Activated T-cell treated with anti-CD3 and anti-CD28 coated beads, Interleukin-2, amount 50 U/mL, for 24 hours (primary cell): ENCODE results near the gene C2CD4D.

Source experiments
- DNase-seq: peaks from one replicate; pipeline ENCODE4 v3.0.0-alpha.2; 2020
- H3K27ac Mint-ChIP-seq: 2 replicates; pipeline ENCODE4 v1.8.0; 2020; ENCODE audit warnings: mild to moderate bottlenecking, mixed read lengths
- H3K27me3 Mint-ChIP-seq: 2 replicates; pipeline ENCODE4 v1.8.0; 2020; ENCODE audit warnings: mixed read lengths
- H3K36me3 Mint-ChIP-seq: 2 replicates; pipeline ENCODE4 v1.8.0; 2020; ENCODE audit warnings: low read depth, mixed read lengths
- H3K4me1 Mint-ChIP-seq: 2 replicates; pipeline ENCODE4 v1.8.0; 2020; ENCODE audit warnings: low read depth, mixed read lengths
- H3K4me3 Mint-ChIP-seq: 2 replicates; pipeline ENCODE4 v1.8.0; 2020; ENCODE audit warnings: mild to moderate bottlenecking, moderate library complexity, mixed read lengths
- H3K9me3 Mint-ChIP-seq: 2 replicates; pipeline ENCODE4 v1.8.0; 2020; ENCODE audit warnings: mixed read lengths

C2CD4D gene

DNA sequence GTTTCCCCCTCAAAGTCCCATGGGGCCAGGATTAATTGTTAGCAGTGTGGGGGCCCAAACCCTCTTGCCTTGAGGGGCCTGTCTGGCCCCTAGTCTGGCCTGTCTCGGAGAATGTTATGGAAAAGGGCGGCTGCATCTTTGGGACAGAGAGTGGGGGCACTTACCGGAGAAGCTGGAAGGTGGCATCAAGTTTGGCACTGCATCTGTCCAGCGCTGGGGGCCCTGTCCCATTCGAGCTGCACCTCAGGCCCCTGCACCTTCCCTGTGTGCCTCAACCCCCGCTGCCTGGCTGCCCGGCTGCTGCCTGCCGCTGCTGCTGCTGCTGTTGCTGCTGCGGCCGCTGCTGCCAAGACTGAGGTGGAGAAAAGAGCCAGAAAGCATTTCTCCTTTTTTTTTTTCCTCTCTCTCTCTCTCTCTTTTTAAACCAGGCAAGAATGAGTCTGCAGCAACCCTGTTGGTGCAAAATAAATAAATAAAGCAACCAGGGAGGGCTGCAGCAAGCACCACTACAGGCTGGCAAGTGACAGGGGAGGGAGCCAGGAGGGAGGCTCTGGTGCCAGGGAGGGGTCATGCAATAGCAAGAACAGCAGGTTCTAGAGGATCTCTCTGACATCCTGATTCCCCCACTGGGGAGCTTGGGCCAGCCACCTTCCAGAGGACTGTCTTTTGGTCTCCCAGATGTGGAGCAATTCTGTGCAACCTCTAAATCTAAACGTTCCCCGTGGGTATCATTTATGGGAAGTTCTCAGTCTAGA lies 34.4 kb downstream of the C2CD4D start, which contains the start of gene LINGO4:
Gene LINGO4 (minus strand): TSS at position 354 of the 755 bp plus-strand sequence. CDS start 2,715 bp downstream, outside the sequence.
- Mint-ChIP-seq H3K36me3 (no peaks in the 10 kb centered on the region), H3K4me3 (no peak within 1 kb of the TSS), H3K27me3 (no peaks in the 10 kb centered on the region), H3K27ac (no peak within 1 kb of the TSS), H3K4me1 (peaks cover 3% of the 10 kb centered on the region), H3K9me3 (no peaks in the 10 kb centered on the region)
- DNase-seq, result no peak

DNA sequence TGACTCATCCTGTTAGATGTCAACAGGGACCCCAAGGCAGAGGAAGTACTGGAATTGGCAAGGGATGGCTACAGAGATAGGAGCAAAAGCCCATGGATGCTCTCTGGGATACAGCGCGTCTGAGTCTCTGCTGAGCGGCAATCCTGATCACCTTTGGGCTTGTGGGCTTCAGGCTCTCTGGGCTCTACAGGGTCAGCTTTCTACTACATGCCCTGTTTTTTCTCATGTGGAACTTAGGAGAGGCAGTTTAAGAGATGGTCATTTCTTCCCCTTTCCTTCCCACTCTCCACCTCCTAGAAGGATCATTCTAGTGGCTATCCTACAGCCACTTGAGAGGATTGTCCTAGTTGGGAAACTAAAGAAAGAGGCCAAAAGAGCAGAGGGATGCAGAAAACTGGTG lies 35.7 kb downstream of the C2CD4D start:
- Mint-ChIP-seq H3K9me3 (no peaks in the 10 kb centered on the region), H3K4me3 (no peak overlapping the region), H3K27ac (no peak overlapping the region), H3K27me3 (no peaks in the 10 kb centered on the region), H3K36me3 (no peaks in the 10 kb centered on the region), H3K4me1 (peaks cover 3% of the 10 kb centered on the region)
- DNase-seq, result no peak

DNA sequence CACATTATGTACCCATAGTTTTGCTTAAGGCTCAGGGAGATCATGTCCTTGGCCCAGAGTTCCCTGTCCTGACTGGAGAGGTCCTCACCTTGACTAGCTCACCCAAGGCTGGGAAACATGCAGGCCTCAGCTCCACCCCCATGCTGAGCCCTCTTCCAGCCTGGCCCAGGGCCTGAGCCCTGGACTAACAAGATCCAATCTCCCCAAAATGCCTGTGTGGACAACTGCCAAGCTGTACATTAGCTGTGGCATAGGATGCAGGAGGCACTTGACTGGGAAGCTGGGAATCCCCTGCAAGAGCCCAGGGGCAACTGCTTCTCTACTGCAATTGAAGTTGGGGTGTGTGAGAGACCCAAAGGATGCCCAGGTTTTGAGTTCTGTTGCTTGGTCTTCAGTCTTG lies 36.5 kb downstream of the C2CD4D start:
- no peak overlapping the region for H3K4me3 Mint-ChIP-seq
- no peaks in the 10 kb centered on the region for H3K27me3 Mint-ChIP-seq
- no peak overlapping the region for H3K27ac Mint-ChIP-seq
- H3K36me3 Mint-ChIP-seq, result no peaks in the 10 kb centered on the region
- DNase-seq, result no peak
- H3K9me3 Mint-ChIP-seq, result no peaks in the 10 kb centered on the region
- H3K4me1 Mint-ChIP-seq, result peaks cover 3% of the 10 kb centered on the region

DNA sequence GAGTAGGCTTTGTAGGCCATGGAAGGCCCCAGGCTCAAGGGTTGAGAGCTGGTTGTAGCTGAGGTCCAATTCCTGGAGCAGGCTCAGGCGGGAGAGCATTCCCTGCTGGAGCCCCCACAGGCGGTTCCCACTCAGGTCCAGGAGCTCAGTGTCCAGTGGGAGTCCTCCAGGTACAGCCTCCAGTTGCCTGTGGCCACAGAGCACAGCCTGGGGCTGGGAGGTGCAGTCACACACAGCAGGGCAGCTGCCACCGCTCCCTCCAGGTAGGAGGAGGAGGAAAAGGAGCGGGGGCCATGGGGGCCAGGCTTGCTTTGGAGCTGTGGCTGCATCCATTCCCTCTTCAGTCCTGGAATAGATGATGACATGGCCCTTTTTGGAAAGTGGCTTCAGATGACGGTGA lies 37.2 kb downstream of the C2CD4D start:
- no peak for DNase-seq
- Mint-ChIP-seq H3K36me3 (no peaks in the 10 kb centered on the region), H3K9me3 (no peaks in the 10 kb centered on the region), H3K27me3 (no peaks in the 10 kb centered on the region), H3K4me1 (peaks cover 3% of the 10 kb centered on the region), H3K4me3 (no peak overlapping the region), H3K27ac (no peak overlapping the region)

DNA sequence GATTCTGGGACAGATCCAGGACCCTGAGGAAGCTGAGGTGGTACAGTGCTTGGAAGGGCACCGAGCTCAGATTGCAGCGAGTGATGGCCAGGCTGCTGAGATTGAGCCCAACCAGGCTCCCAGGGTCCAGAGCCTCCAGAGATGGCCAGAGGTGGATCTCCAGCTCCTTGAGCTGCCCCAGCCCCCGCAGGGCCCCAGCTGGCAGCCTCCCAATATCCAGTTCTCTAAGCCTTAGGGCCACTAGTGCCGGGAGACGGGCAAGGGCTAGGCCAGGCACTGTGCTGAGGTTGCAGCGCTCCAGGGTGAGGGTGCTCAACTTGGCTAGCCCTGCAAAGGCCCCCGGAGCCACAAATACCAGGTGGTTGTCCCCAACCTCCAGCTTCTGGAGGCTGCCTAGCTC lies 37.8 kb downstream of the C2CD4D start:
- no peaks in the 10 kb centered on the region for H3K9me3 Mint-ChIP-seq
- peaks cover 3% of the 10 kb centered on the region for H3K4me1 Mint-ChIP-seq
- DNase-seq, result no peak
- H3K27me3 Mint-ChIP-seq, result no peaks in the 10 kb centered on the region
- H3K4me3 Mint-ChIP-seq, result no peak overlapping the region
- H3K36me3 Mint-ChIP-seq, result no peaks in the 10 kb centered on the region
- H3K27ac Mint-ChIP-seq, result no peak overlapping the region

DNA sequence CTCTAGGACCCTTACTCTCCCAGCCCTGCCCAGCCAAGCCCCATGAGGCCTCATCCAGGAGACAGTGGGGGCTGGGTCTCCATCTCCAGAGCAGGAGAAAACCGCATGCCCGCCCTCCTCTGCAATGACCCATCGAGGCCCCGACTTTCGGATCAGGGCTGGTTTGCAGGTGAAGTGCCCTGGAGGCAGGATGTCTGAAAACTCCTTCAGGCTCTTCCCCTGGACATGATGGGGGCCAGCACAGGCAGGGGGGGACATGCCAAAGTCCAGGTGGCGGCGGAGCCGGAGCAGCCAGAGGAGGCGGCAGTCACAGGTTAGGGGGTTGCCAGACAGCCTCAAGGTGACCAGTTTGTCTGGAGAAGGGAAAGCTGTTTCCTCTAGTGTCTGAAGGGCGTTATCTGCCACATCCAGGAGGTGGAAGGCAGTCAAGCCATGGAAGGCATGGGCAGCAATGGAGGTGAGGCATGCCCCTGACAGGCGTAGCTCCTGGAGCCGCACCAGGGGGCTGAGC lies 38.3 kb downstream of the C2CD4D start:
- Mint-ChIP-seq H3K36me3 (no peaks in the 10 kb centered on the region), H3K4me3 (no peak overlapping the region), H3K27me3 (no peaks in the 10 kb centered on the region), H3K27ac (no peak overlapping the region), H3K9me3 (no peaks in the 10 kb centered on the region), H3K4me1 (peaks cover 3% of the 10 kb centered on the region)
- DNase-seq, result no peak

DNA sequence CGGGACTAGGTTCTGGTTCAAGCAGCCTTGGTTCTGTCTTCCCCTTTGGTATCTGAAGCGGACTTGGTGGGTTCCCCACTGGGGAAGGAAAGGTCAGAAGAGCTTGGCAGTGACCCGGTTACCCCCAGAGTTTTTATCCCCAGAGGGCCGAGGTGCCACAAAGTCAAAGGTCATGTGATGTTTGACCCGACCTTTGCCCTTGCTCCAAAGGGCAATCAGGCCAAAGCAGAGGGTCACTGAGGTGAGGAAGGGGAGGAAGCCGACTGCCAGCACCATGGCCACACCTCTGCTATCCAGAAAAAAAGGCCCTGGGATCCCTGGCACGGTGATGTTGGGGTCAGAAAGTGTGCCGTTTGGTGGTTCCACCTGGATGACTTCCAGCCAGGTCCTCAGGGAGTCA lies 38.8 kb downstream of the C2CD4D start:
- Mint-ChIP-seq H3K36me3 (no peaks in the 10 kb centered on the region), H3K4me3 (no peak overlapping the region), H3K27me3 (no peaks in the 10 kb centered on the region), H3K27ac (no peak overlapping the region), H3K9me3 (no peaks in the 10 kb centered on the region), H3K4me1 (peaks cover 3% of the 10 kb centered on the region)
- no peak for DNase-seq

DNA sequence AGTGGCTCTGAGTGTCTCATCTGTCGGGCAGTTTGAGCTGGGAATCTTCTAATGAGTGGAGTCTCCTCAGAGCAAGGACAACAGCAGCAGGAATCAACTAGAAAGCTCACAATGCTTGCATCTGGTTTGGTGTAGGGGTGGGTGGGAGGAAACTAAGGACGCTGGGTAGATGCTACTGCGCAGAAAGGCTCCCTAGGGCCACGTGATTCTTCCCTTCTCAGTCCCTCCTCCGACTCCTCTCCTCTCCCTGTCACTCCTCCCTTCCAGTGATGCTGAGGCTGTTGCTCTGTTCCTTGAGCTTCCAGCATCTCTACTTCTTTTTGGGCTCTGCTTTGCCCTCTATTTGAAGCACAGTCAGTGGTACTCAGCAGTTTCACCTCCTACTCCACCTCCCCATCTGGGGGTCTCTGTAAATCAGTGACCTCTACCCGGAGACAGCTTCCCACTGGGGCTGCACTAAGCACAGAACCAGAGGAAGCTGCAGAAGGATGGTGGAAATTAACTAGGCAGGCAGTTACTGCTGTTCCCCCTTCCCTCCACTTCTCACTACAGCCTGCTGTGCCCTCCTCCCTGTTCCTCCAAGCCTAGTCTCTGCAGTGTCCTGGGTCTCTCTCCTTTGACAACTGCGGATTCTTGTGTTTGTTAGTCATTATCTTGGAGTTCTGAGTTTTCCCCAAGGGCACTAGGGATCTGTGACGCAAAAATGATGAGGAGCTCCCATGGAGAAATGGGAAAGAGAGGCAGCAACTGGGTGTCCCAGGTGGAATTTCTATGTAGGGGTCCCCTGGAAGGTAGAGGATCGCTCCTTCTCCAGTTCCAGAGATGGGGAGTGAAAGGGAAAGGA lies 40.2 kb downstream of the C2CD4D start:
- H3K4me1 Mint-ChIP-seq, result peaks cover 3% of the 10 kb centered on the region
- H3K27me3 Mint-ChIP-seq, result no peaks in the 10 kb centered on the region
- no peaks in the 10 kb centered on the region for H3K36me3 Mint-ChIP-seq
- H3K4me3 Mint-ChIP-seq, result no peak overlapping the region
- no peaks in the 10 kb centered on the region for H3K9me3 Mint-ChIP-seq
- DNase-seq, result no peak
- no peak overlapping the region for H3K27ac Mint-ChIP-seq

DNA sequence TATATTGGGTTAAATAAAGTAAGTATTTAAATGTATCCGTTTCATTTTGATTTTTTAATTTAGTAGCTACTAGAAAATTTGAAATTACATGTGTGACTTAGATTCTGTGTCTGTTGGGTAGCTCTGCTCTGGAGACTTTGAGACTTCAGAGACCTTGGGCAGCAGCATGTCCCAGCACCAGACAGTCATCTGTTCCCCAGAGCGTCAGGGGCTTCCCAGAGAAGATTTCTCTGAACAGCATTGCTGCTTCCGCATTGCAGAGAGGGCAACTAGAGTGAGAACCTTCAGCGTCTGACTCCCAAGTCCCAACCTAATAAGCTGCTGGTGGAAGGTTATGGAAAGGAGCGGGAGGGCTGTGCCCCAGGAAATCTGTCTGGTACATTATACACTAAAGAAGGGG lies 41.0 kb downstream of the C2CD4D start:
- no peaks in the 10 kb centered on the region for H3K9me3 Mint-ChIP-seq
- DNase-seq, result no peak
- no peak overlapping the region for H3K4me3 Mint-ChIP-seq
- peaks cover 3% of the 10 kb centered on the region for H3K4me1 Mint-ChIP-seq
- H3K27ac Mint-ChIP-seq, result no peak overlapping the region
- H3K36me3 Mint-ChIP-seq, result no peaks in the 10 kb centered on the region
- H3K27me3 Mint-ChIP-seq, result no peaks in the 10 kb centered on the region

DNA sequence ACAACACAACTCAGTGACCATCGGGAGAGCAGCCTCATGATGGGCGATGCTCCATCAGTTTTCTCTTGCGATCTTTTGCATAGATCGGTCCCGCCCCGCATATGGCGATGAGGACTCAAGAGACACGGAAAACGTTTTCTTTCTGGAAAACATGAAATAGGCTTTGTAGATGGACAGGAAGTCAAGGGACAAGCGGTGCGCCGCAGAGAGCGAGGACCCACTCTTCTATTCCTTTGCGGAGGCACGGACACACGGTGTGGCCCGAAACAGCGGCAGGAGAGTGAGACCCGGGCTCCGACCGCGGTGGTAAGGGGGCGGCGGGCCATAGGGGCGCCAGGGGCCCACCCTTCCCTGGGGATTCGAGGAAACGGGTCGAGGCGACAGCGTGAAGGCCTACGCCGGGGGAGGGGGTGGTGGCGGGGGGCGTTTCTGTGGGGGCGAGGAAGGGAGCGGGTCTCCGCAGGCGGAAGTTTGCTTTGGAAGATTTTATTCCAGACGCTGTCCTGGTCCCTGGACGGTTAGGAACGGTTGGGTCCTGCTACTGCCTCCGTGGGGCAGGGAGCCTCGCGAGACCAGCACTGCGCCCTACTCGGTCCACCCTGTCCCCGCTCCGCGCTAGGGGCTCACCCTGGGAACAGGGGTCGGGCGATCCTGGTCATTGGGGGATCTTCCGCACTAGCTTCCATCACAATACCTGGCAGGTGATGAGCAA lies 48.5 kb downstream of the C2CD4D start:
- Mint-ChIP-seq H3K9me3 (no peaks in the 10 kb centered on the region), H3K27me3 (no peaks in the 10 kb centered on the region), H3K4me3 (peak overlapping the region; percentile 86), H3K27ac (peak overlapping the region; percentile 86), H3K4me1 (peaks cover 34% of the 10 kb centered on the region), H3K36me3 (peaks cover 7% of the 10 kb centered on the region)
- DNase-seq, result no peak

DNA sequence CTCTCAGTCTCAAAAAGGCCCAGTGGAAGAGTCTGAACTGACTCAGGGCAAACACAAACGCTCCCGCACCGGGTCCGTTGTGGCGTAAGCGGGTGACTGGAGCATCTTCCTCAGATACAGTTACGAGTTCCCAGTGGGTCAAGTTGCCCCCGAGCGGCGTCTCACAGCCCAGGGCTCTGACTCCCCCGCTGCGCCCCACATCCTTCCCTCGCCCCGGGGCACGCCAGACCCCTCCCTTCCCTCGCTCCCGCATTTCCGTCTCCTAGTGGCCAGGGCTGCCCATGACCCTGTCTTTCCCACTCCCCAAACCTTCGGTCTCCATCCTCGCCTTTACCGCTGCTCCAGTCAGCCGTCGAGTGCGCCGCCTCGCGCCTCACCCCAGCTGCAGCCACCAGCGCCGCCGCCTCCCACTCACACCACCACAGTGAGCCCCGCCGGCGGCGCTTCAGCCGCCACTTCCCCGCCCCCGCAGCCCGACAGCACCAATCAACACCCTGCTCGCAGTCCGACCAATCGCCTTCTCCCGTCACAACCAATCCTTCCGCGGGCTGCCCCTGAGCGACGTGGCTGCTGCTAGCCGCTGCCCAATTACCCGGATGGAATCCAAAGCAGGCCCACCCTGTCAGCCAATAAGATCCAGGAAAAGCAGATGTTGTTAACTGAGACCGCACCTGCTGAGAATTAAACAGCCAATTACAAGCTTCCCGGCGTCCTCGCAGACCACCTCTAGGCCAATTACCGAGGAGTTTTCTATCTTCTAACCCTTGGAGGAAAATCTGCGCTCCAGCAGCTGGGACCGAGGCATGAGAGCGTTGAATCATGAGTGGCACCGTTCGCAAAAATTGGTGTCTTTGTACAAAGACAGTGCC lies 49.3 kb downstream of the C2CD4D start, which contains the start of gene TDRKH:
Gene TDRKH (minus strand): TSS at position 430 of the 869 bp plus-strand sequence. CDS start 7,478 bp downstream, outside the sequence.
- peak within 1 kb of the TSS; percentile 86 for H3K27ac Mint-ChIP-seq
- H3K9me3 Mint-ChIP-seq, result no peaks in the 10 kb centered on the region
- H3K4me1 Mint-ChIP-seq, result peaks cover 34% of the 10 kb centered on the region

More for the DNA sequence above, 49.3 kb downstream of the C2CD4D start, which contains the start of gene TDRKH:
- peak; percentile 97 for DNase-seq
- peaks cover 7% of the 10 kb centered on the region for H3K36me3 Mint-ChIP-seq
- no peaks in the 10 kb centered on the region for H3K27me3 Mint-ChIP-seq
- peak within 1 kb of the TSS; percentile 86 for H3K4me3 Mint-ChIP-seq
